SK-N-SH treated with all-trans-retinoic acid at 6 μM for 48 hours (cell line): ENCODE results near the gene H2BW1.
"Not testable (repeated sequence)": the region's sequence is repeated elsewhere in the genome, so short reads cannot be mapped to it uniquely, and the experiment has no call there.

Experiments used
- ATAC-seq: fragments of 200-7000 bp; cut with Tn5 transposase; 3 replicates; pipeline ENCODE4 v1.9.1; 2020; ENCODE audit warnings: mild to moderate bottlenecking, moderate library complexity
- ARNTL ChIP-seq: fragments of 450-650 bp; formaldehyde crosslinking; IDR thresholded peaks from 2 replicates; pipeline ENCODE4 v1.5.0; 2020; ENCODE audit warnings: low read depth, mild to moderate bottlenecking, moderate library complexity, borderline replicate concordance
- CREB5 ChIP-seq: fragments of 250-450 bp; sonication (Bioruptor Pico); IDR thresholded peaks from 2 replicates; pipeline ENCODE4 v1.5.1; 2020; ENCODE audit warnings: low read depth, mild to moderate bottlenecking, moderate library complexity
- CSDC2 ChIP-seq: fragments of 250-450 bp; sonication (Bioruptor Pico); IDR thresholded peaks from 2 replicates; pipeline ENCODE4 v1.5.0; 2020; ENCODE audit warnings: mild to moderate bottlenecking, moderate library complexity
- CSRNP3 ChIP-seq: fragments of 250-450 bp; sonication (Bioruptor Pico); IDR thresholded peaks from 2 replicates; pipeline ENCODE4 v1.5.1; 2021; ENCODE audit warnings: mild to moderate bottlenecking, moderate library complexity
- OSR1 ChIP-seq: fragments of 250-450 bp; sonication (Bioruptor Pico); IDR thresholded peaks from 2 replicates; pipeline ENCODE4 v1.8.0; 2022; ENCODE audit warnings: moderate library complexity, mild to moderate bottlenecking, inconsistent platforms
- PATZ1 ChIP-seq: fragments of 250-450 bp; sonication (Bioruptor Pico); IDR thresholded peaks from 2 replicates; pipeline ENCODE4 v1.8.0; 2020; ENCODE audit warnings: mild to moderate bottlenecking, moderate library complexity, borderline replicate concordance
- POU6F1 ChIP-seq: fragments of 250-450 bp; sonication (Bioruptor Pico); IDR thresholded peaks from 2 replicates; pipeline ENCODE4 v1.8.0; 2021; ENCODE audit warnings: low read depth, mild to moderate bottlenecking, moderate library complexity, borderline replicate concordance
- PPARA ChIP-seq: fragments of 250-450 bp; sonication (Bioruptor Pico); IDR thresholded peaks from 2 replicates; pipeline ENCODE4 v1.5.0; 2020; ENCODE audit warnings: mild to moderate bottlenecking, borderline replicate concordance
- RARB ChIP-seq: fragments of 250-450 bp; sonication (Bioruptor Pico); IDR thresholded peaks from 2 replicates; pipeline ENCODE4 v1.8.0; 2021; ENCODE audit warnings: mild to moderate bottlenecking, moderate library complexity
- SNAI2 ChIP-seq: fragments of 250-450 bp; sonication (Bioruptor Pico); IDR thresholded peaks from 2 replicates; pipeline ENCODE4 v1.5.0; 2020; ENCODE audit warnings: mild to moderate bottlenecking, moderate library complexity
- TCF4 ChIP-seq: fragments of 250-450 bp; sonication (Bioruptor Pico); IDR thresholded peaks from 2 replicates; pipeline ENCODE4 v1.8.0; 2021; ENCODE audit warnings: mild to moderate bottlenecking, moderate library complexity, borderline replicate concordance
- TOX ChIP-seq: fragments of 250-450 bp; sonication (Bioruptor Pico); IDR thresholded peaks from 2 replicates; pipeline ENCODE4 v1.8.0; 2021; ENCODE audit warnings: mild to moderate bottlenecking, moderate library complexity, borderline replicate concordance
- ZFP30 ChIP-seq: fragments of 450-650 bp; formaldehyde crosslinking; IDR thresholded peaks from 2 replicates; pipeline ENCODE4 v1.5.0; 2022; ENCODE audit warnings: mild to moderate bottlenecking, moderate library complexity
- ZNF565 ChIP-seq: fragments of 450-650 bp; formaldehyde crosslinking; conservative IDR thresholded peaks from 2 replicates; pipeline ENCODE4 v1.5.0; 2020; ENCODE audit warnings: low read depth, mild to moderate bottlenecking, moderate library complexity
- ZNF70 ChIP-seq: fragments of 450-650 bp; formaldehyde crosslinking; IDR thresholded peaks from 2 replicates; pipeline ENCODE4 v1.5.0; 2020; ENCODE audit warnings: mild to moderate bottlenecking, moderate library complexity
- ZNF8 ChIP-seq: fragments of 450-650 bp; formaldehyde crosslinking; IDR thresholded peaks from 2 replicates; pipeline ENCODE4 v1.5.0; 2020; ENCODE audit warnings: mild to moderate bottlenecking, moderate library complexity

H2BW1 gene

GRCh38 chrX:104041003-104041402 lies 27.5 kb upstream of the H2BW1 start (continued):
- no peak for TF ChIP-seq CREB5 (CRISPR knock-in tag)

- no peak for ATAC-seq
Observed at GRCh38 chrX:104039689-104040505, 26.4 kb upstream of the H2BW1 start, which contains the start of gene H2BW2. Gene H2BW2, plus strand, starts transcription at chrX:104039956. Its CDS starts 39 bp downstream, at chrX:104039995.

GRCh38 chrX:104018126-104018525 lies 4.6 kb upstream of the H2BW1 start:
- ATAC-seq, result no peak
- no peak for TF ChIP-seq ZNF70 (CRISPR knock-in tag)
- no peak for TF ChIP-seq TOX (CRISPR knock-in tag)
- TF ChIP-seq CREB5 (CRISPR knock-in tag), result no peak
- no peak for TF ChIP-seq OSR1 (CRISPR knock-in tag)
- no peak for TF ChIP-seq ZFP30
- TF ChIP-seq CSRNP3, result no peak
- TF ChIP-seq SNAI2, result no peak
- TF ChIP-seq ARNTL, result no peak
- no peak for TF ChIP-seq POU6F1 (CRISPR knock-in tag)
- TF ChIP-seq PPARA (CRISPR knock-in tag), result no peak
- TF ChIP-seq CSDC2 (CRISPR knock-in tag), result no peak
- no peak for TF ChIP-seq PATZ1 (CRISPR knock-in tag)
- TF ChIP-seq ZNF565 (CRISPR knock-in tag), result no peak

More at GRCh38 chrX:104039689-104040505, 26.4 kb upstream of the H2BW1 start, which contains the start of gene H2BW2:
- TF ChIP-seq RARB (CRISPR knock-in tag), result no peak
- no peak for TF ChIP-seq TCF4 (CRISPR knock-in tag)

- not testable (repeated sequence) for ATAC-seq
Observed at GRCh38 chrX:104015576-104015975, 2.1 kb upstream of the H2BW1 start.

GRCh38 chrX:104013158-104013557 lies 350 bp downstream of the H2BW1 start:
- TF ChIP-seq SNAI2 (no peak), ZNF8 (CRISPR knock-in tag) (no peak)
- ATAC-seq, result no peak

- ATAC-seq, result no peak
- TF ChIP-seq CSRNP3, result no peak
- TF ChIP-seq CREB5 (CRISPR knock-in tag), result no peak
- TF ChIP-seq POU6F1 (CRISPR knock-in tag), result no peak
- TF ChIP-seq OSR1 (CRISPR knock-in tag), result no peak
- TF ChIP-seq ARNTL, result no peak
Observed at GRCh38 chrX:104008831-104009230, 4.7 kb downstream of the H2BW1 start.
